ENCODE data around the gene PRLHR. TPM values are rescaled to one million over a fixed set of nuclear protein-coding genes. Genes with fewer than 3 reads are reported as not detected.
A peak's percentile ranks its signal among the peaks of the same experiment; 100 is the strongest.

PRLHR gene
- total RNA-seq, 1 experiment from 2014 or later = not detected

DNA sequence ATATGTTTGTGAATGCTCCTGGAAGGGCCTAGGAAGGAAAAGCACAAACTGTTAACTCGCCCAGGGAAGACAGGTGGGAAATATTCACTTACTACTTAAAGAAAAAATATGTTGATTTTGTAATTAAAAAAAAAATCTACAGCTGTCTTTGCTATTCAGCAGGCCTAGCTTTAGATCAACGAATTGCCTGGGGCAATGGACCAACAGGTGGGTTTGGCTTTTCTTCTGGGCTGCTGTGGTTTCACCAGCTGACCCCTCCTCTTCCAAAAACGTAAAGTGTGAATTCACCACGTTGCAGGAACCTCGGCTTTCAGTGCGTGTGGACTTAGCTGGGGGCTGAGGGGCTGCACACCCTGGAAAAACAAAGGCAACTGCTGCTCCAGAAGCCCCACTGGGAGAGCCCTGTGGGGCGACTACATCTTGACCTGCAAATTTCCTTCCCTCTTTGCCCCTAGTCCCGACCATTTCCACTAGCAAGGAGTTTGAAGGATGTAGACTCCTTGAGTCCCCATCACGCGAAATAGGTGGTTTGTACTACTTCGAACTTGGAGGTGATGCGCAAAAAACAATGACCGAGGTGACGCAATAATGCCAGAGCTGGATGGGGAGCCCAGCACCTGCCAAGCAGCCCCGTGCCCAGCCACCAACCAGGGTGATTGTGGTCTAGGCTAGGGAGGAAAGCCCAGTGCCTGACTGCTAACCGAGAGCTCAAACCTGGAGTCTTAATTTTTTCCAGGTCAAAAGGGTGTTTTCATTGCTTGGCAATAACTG is 7.4 kb downstream of the PRLHR start:
- no peak for DNase-seq (ENCODE audit: low read depth)

GRCh38 chr10:118586911-118587310 is 8.5 kb downstream of the PRLHR start:
- DNase-seq (ENCODE audit: low read depth) = no peak

DNA sequence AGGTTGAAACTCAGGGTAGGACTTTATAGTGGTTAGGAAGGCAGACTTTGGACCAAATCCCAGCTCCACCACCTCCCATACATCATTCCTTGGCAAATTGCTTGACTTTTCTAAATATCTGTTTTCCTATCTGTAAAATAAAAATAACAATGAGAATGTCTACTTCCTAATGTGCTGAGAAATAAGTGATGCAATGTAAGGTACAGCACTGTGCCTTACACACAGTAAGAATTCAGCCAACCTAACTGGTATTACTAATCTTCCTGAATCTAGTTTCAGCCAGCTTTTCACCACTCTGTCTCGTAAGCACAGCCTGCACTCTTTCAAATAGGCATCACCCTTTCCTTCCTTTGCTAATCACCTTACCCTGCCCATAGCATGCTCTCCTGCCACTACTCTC is 9.7 kb downstream of the PRLHR start:
- no peak for DNase-seq (ENCODE audit: low read depth)

- no peak for DNase-seq (ENCODE audit: low read depth)
Observed at GRCh38 chr10:118585234-118585633, 10.2 kb downstream of the PRLHR start.

DNA sequence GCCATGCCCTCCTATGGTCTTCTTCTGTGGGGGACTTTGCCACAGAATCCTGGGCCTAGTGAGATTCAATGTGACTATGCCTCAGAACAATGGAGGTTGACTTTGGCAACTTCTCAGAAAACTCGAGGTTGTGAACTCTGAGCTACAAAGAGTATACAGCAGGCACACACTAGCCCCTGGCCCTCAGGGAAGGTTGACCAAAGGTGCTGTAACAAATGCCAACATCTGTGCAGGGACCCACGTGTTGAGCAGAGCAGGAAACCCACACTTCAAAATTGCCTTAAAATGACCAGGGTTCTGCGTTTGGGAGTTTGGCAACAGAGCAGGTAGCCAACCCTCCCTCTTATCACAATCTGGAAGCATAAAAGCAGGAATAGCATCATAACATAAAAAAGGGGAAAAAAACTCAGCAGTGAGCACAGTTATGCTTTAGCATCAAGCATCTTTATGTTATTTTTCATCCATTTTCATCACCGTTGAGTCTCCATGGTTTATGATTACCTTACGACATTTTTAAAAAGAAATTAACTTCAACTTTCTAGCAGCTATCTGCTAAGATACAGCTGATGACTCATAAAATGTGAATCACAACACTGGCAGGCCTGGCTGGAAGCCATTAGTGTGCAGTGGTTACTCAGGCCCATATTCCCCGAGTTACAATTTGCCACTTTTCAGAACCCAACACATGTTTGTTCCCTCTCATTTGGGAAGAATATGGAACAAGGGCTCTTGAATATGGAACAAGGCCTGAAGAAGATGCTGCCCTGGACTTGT is 11.1 kb downstream of the PRLHR start:
- DNase-seq (ENCODE audit: low read depth) = peak; percentile 68

DNA sequence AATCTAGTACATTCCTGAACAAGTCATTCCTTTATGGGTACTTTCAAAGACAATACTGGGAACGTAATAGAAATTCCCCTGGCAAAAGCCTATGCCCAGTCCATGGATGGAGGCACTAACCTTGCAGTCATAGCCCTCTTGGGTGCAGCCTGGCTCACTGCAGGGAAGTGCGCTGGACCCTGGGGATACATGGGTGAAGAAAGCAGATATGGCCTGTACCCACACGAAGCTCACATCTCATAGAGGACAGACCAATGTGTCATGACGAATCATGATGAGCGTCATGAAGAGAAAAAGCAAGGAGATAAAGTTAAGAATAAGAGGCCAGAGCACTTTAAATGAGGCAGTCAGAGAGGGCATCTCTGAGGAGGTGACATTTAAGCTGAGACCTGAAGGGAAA is 11.8 kb downstream of the PRLHR start:
- no peak for DNase-seq (ENCODE audit: low read depth)

GRCh38 chr10:118582511-118582910 is 12.9 kb downstream of the PRLHR start:
- DNase-seq (ENCODE audit: low read depth) = no peak

- no peak for DNase-seq (ENCODE audit: low read depth)
Observed at GRCh38 chr10:118581340-118581739, 14.1 kb downstream of the PRLHR start.

DNA sequence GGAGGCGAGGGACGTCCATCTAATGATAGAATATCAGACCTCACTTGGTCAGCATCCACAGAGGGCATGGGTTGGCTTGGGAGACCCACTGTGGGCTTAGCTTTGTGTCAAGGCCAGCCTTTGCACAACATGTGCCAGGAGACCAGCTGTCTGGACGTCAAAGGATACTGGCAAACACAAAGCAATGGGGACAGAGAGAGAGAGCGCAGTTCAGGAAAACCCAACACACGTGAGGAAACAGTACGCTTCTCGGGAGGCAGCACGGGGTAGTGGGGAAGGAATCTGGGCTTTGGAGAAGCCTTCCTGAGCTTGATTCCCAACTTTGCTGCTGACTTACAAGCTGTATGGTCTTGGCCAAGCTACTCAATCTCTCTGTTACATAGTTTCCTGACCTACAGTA is 14.7 kb downstream of the PRLHR start:
- no peak for DNase-seq (ENCODE audit: low read depth)

- DNase-seq (ENCODE audit: low read depth) = no peak
Observed at GRCh38 chr10:118573512-118573911, 21.9 kb downstream of the PRLHR start.

- no peak for DNase-seq (ENCODE audit: low read depth)
Observed at GRCh38 chr10:118572256-118573041, 23.0 kb downstream of the PRLHR start.

GRCh38 chr10:118571123-118571522 is 24.3 kb downstream of the PRLHR start:
- no peak for DNase-seq (ENCODE audit: low read depth)

DNA sequence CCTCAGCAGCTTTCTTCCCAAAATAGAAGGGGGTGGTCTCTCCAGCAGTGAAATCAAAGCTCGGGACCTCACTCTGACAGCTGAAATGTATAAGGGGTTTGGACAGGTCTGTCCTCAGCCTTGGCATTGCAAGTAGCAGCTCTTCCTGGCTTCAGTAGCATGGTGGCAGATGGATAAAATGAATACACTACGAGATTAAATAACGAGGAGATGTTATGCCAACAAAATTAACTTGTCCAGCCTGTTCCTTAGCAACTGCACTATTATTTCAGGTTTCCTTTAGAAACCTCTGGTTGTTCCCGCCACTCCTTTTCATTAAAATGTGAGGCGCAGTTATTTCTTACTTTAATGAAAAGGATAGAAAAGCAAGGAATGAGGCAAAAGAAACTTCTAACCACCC is 24.9 kb downstream of the PRLHR start:
- DNase-seq (ENCODE audit: low read depth) = no peak

- no peak for DNase-seq (ENCODE audit: low read depth)
Observed at GRCh38 chr10:118569882-118570252, 25.6 kb downstream of the PRLHR start.

DNA sequence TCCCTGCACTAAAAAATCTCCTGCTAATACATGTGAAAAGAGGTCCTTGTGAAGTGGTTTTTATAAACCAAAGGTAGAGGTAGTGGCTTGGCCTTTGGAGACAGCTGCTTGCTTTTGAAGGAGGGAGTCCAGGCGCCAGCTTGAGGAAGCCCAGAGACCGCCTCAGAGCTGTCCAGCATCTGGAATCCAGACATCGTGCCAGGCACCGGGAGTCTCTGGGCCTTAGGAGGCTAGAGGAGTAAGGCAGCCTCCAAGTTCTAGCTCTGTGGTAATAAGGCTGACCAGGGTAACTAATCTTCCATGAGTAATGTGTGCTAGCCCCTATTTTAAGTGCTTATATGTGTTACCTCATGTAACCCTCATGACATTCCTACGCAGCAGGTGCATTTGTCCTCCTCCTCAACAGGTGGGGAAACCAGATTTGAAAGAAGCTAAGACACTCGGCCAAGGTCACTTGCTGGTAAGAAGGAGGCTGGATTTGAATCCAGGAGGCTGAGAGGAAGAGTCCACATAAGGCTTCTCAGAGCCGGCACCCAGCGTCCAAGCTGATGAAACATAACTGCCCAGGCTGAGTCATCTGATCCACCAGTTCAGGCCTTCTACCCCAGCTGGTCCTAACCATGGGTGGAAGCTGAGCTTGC is 26.1 kb downstream of the PRLHR start:
- no peak for DNase-seq (ENCODE audit: low read depth)

GRCh38 chr10:118568327-118568848 is 27.1 kb downstream of the PRLHR start:
- DNase-seq (ENCODE audit: low read depth) = peak; percentile 45

DNA sequence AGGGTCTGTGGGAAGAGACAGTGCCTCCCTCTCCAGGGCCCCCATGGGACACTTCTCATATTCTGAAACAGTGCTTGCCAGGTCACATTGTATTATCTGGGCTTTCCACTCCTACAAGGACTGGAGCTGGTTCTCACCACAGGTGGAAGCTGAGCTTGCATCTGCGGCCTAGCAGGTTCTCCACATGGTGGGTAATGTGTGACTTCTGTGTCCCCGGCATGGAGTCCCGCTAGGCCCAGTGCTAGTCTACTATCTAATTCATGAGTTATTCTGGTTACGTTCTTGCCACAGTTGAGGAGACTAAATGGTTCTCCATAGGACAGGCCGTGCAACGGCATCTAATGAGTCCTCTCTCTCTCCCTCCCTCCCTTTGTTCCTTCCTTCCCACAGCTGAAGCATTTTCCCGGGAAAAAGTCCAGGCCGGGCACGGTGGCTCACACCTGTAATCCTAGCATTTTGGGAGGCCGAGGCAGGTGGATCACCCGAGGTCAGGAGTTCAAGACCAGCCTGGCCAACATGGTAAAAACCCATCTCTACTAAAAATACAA is 27.7 kb downstream of the PRLHR start:
- no peak for DNase-seq (ENCODE audit: low read depth)

GRCh38 chr10:118566911-118567310 is 28.5 kb downstream of the PRLHR start:
- no peak for DNase-seq (ENCODE audit: low read depth)

GRCh38 chr10:118565301-118566075 is 30.0 kb downstream of the PRLHR start:
- no peak for DNase-seq (ENCODE audit: low read depth)

GRCh38 chr10:118564652-118565051 is 30.8 kb downstream of the PRLHR start:
- DNase-seq (ENCODE audit: low read depth) = peak; percentile 30

- no peak for DNase-seq (ENCODE audit: low read depth)
Observed at GRCh38 chr10:118564114-118564513, 31.3 kb downstream of the PRLHR start.

All from Daoy (cell line).